Vagina (tissue), 2 donors: Measurements from ENCODE around the gene UMODL1. TPM values are rescaled to one million over a fixed set of nuclear protein-coding genes. Genes with fewer than 3 reads are reported as not detected.

Experiments
- DNase-seq, 2 donors: peaks; one replicate each; pipeline ENCODE4 v3.0.0-alpha.2; 2017; ENCODE audit errors: extremely low spot score in 2 of 2
- H3K27ac ChIP-seq: fragments of 200-600 bp; sonication (generic); one replicate; pipeline ENCODE4 v1.5.1; 2019
- H3K27me3 ChIP-seq: fragments of 200-600 bp; sonication (generic); one replicate; pipeline ENCODE4 v1.5.1; 2019
- H3K36me3 ChIP-seq, 2 donors: fragments of 200-600 bp; sonication (generic); one replicate each; pipeline ENCODE4 v1.5.1; 2017 to 2019
- H3K4me1 ChIP-seq: fragments of 200-600 bp; sonication (generic); one replicate; pipeline ENCODE4 v1.5.1; 2019
- H3K4me3 ChIP-seq, 2 donors: fragments of 200-600 bp; sonication (generic); 1 replicate in 1 of 2; 2 replicates in 1 of 2; pipeline ENCODE4 v1.5.1; 2016 to 2019
- H3K9me3 ChIP-seq: fragments of 200-600 bp; sonication (generic); one replicate; pipeline ENCODE4 v1.5.1; 2019
- CTCF ChIP-seq, 3 experiments: fragments of 450-650 bp in 2 of 3; fragments of 200-600 bp in 1 of 3; sonication (generic) in 1 of 3; IDR thresholded peaks; one replicate each; pipeline ENCODE4 v1.5.1; 2017 to 2019; ENCODE audit warnings: antibody characterized with exemption in 3 of 3, mild to moderate bottlenecking in 2 of 3, moderate library complexity in 2 of 3
- POLR2A ChIP-seq, 2 donors: fragments of 450-650 bp; IDR thresholded peaks; one replicate each; pipeline ENCODE4 v1.6.1; 2017; ENCODE audit warnings: antibody characterized with exemption in 2 of 2, mild to moderate bottlenecking in 2 of 2, moderate library complexity in 2 of 2
- POLR2AphosphoS5 ChIP-seq, 2 donors: sonication (generic); formaldehyde crosslinking; IDR thresholded peaks; one replicate each; pipeline ENCODE4 v1.9.0; 2017; ENCODE audit warnings: antibody characterized with exemption in 2 of 2, mild to moderate bottlenecking in 2 of 2, low read depth in 1 of 2; ENCODE audit not compliant: insufficient read depth in 1 of 2
- intact Hi-C: fragments of 100-400 bp; cut with DNase I; formaldehyde crosslinking; loops from one replicate; pipeline ENCODE4 v1.15.1; 2023
- total RNA-seq: library from RNA; depleted of rRNA; stranded (reverse); fragments of >200 nt; gene quantifications from one replicate; pipeline ENCODE4 v1.2.3, GENCODE V29; 2016

Gene UMODL1
- total RNA-seq, 1 donor from 2014 or later, result not detected

GRCh38 chr21:42084079-42084478 is 13.0 kb downstream of the UMODL1 start:
- H3K4me3 ChIP-seq, result no peak overlapping the region
- no peaks in the 10 kb centered on the region for H3K36me3 ChIP-seq
- intact Hi-C loops, result no loop called here
- TF ChIP-seq CTCF (IDR thresholded peaks at IDR 0.05), result no peak
- TF ChIP-seq POLR2A (IDR thresholded peaks at IDR 0.05), result no peak
- no peak for TF ChIP-seq POLR2AphosphoS5 (IDR thresholded peaks at IDR 0.05; ENCODE audit: insufficient read depth in 1 of 2, low read depth in 1 of 2)
- H3K27ac ChIP-seq, result no peak overlapping the region
- H3K4me1 ChIP-seq, result peaks cover 24% of the 10 kb centered on the region
- DNase-seq, result no peak
- no peaks in the 10 kb centered on the region for H3K9me3 ChIP-seq
- H3K27me3 ChIP-seq, result no peaks in the 10 kb centered on the region

- intact Hi-C loops, result no loop called here
- Histone ChIP-seq H3K27me3 (no peaks in the 10 kb centered on the region), H3K27ac (no peak overlapping the region), H3K9me3 (no peaks in the 10 kb centered on the region), H3K36me3 (no peaks in the 10 kb centered on the region), H3K4me1 (peaks cover 10% of the 10 kb centered on the region), H3K4me3 (no peak overlapping the region)
- DNase-seq, result no peak
- no peak for TF ChIP-seq POLR2AphosphoS5 (IDR thresholded peaks at IDR 0.05; ENCODE audit: insufficient read depth in 1 of 2, low read depth in 1 of 2)
- no peak for TF ChIP-seq POLR2A (IDR thresholded peaks at IDR 0.05)
- no peak for TF ChIP-seq CTCF (IDR thresholded peaks at IDR 0.05)
Observed at GRCh38 chr21:42085246-42086077, 14.3 kb downstream of the UMODL1 start.

GRCh38 chr21:42086969-42087368 is 15.9 kb downstream of the UMODL1 start:
- Histone ChIP-seq H3K4me1 (peaks cover 5% of the 10 kb centered on the region), H3K27me3 (no peaks in the 10 kb centered on the region), H3K4me3 (no peak overlapping the region), H3K36me3 (no peaks in the 10 kb centered on the region), H3K9me3 (no peaks in the 10 kb centered on the region), H3K27ac (no peak overlapping the region)
- no peak for DNase-seq
- TF ChIP-seq CTCF (IDR thresholded peaks at IDR 0.05) (no peak), POLR2AphosphoS5 (IDR thresholded peaks at IDR 0.05; ENCODE audit: insufficient read depth in 1 of 2, low read depth in 1 of 2) (no peak), POLR2A (IDR thresholded peaks at IDR 0.05) (no peak)
- intact Hi-C loops, result no loop called here

- Histone ChIP-seq H3K27me3 (no peaks in the 10 kb centered on the region), H3K36me3 (no peaks in the 10 kb centered on the region), H3K27ac (no peak overlapping the region), H3K9me3 (no peaks in the 10 kb centered on the region), H3K4me3 (no peak overlapping the region), H3K4me1 (peaks cover 5% of the 10 kb centered on the region)
- no peak for DNase-seq
- no peak for TF ChIP-seq POLR2A (IDR thresholded peaks at IDR 0.05)
- TF ChIP-seq CTCF (IDR thresholded peaks at IDR 0.05), result no peak
- TF ChIP-seq POLR2AphosphoS5 (IDR thresholded peaks at IDR 0.05; ENCODE audit: insufficient read depth in 1 of 2, low read depth in 1 of 2), result no peak
- intact Hi-C loops, result no loop called here
Observed at GRCh38 chr21:42088148-42088547, 17.0 kb downstream of the UMODL1 start.

GRCh38 chr21:42088658-42089057 is 17.5 kb downstream of the UMODL1 start:
- TF ChIP-seq CTCF (IDR thresholded peaks at IDR 0.05) (no peak), POLR2A (IDR thresholded peaks at IDR 0.05) (no peak), POLR2AphosphoS5 (IDR thresholded peaks at IDR 0.05; ENCODE audit: insufficient read depth in 1 of 2, low read depth in 1 of 2) (no peak)
- intact Hi-C loops, result no loop called here
- Histone ChIP-seq H3K9me3 (no peaks in the 10 kb centered on the region), H3K27me3 (no peaks in the 10 kb centered on the region), H3K36me3 (no peaks in the 10 kb centered on the region), H3K4me3 (no peak overlapping the region), H3K27ac (no peak overlapping the region), H3K4me1 (peaks cover 5% of the 10 kb centered on the region)
- DNase-seq, result no peak
